ENCODE data around the gene SLC7A7.

- TF ChIP-seq CTCF (IDR thresholded peaks at IDR 0.05; ENCODE audit: low read depth, low read length, missing input control), result peak; percentile 73
- no peak for TF ChIP-seq REST (IDR thresholded peaks at IDR 0.05)
- no peak for TF ChIP-seq JUND (IDR thresholded peaks at IDR 0.05)
- no peak for TF ChIP-seq MAX (IDR thresholded peaks at IDR 0.05)
- no peak for TF ChIP-seq GABPA (IDR thresholded peaks at IDR 0.05 in 1 of 2, conservative IDR thresholded peaks at IDR 0.05 in 1 of 2)
- TF ChIP-seq FOXA1 (IDR thresholded peaks at IDR 0.05), result no peak
- peak; percentile 86 for TF ChIP-seq RAD21 (IDR thresholded peaks at IDR 0.05)
- TF ChIP-seq, protein P1, sequence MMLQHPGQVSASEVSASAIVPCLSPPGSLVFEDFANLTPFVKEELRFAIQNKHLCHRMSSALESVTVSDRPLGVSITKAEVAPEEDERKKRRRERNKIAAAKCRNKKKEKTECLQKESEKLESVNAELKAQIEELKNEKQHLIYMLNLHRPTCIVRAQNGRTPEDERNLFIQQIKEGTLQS (IDR thresholded peaks at IDR 0.05), result no peak
Observed at GRCh38 chr14:22822571-22823098, 7.4 kb upstream of the SLC7A7 start.

Measured in liver (tissue), 3 donors.